HepG2 (cell line): ENCODE data around the gene SIT1. TPM values are rescaled to one million over a fixed set of nuclear protein-coding genes. Genes with fewer than 3 reads are reported as not detected.

ENCODE experiments used
- HDAC2 ChIP-seq: sonication (generic); formaldehyde crosslinking; IDR thresholded peaks from 2 replicates; pipeline ENCODE4 v1.4.0; 2020; ENCODE audit warnings: missing genetic modification reagents
- HNF4A ChIP-seq: sonication (generic); formaldehyde crosslinking; IDR thresholded peaks from 2 replicates; pipeline ENCODE4 v1.4.0; 2020; ENCODE audit warnings: missing genetic modification reagents
- HNRNPL ChIP-seq: fragments of 200-400 bp; formaldehyde crosslinking; IDR thresholded peaks from 2 replicates; pipeline ENCODE4 v1.6.1; 2017; ENCODE audit warnings: mild to moderate bottlenecking, low read depth, low read length
- KLF12 ChIP-seq: sonication (generic); formaldehyde crosslinking; IDR thresholded peaks from 2 replicates; pipeline ENCODE4 v1.4.0; 2020; ENCODE audit warnings: missing genetic modification reagents, borderline replicate concordance
- MZF1 ChIP-seq: sonication (generic); formaldehyde crosslinking; IDR thresholded peaks from 2 replicates; pipeline ENCODE4 v1.8.1; 2023; ENCODE audit warnings: mild to moderate bottlenecking, missing genetic modification reagents, borderline replicate concordance
- RBM39 ChIP-seq: fragments of 200-400 bp; formaldehyde crosslinking; IDR thresholded peaks from one replicate; pipeline ENCODE4 v1.6.1; 2018; ENCODE audit warnings: antibody characterized with exemption, mild to moderate bottlenecking, low read depth, low read length; ENCODE audit not compliant: poor library complexity, severe bottlenecking
- SATB2 ChIP-seq: sonication (generic); formaldehyde crosslinking; IDR thresholded peaks from 2 replicates; pipeline ENCODE4 v1.5.0; 2020; ENCODE audit warnings: missing genetic modification reagents
- SOX6 ChIP-seq, 2 experiments: fragments of 450-650 bp in 1 of 2; sonication (generic) in 1 of 2; formaldehyde crosslinking in 1 of 2; IDR thresholded peaks; 2 replicates each; pipeline versions ENCODE4 v1.4.0 to v1.6.1; 2017 to 2020; ENCODE audit warnings: antibody characterized with exemption in 1 of 2, mild to moderate bottlenecking in 1 of 2, missing genetic modification reagents in 1 of 2
- STAG1 ChIP-seq: sonication (generic); formaldehyde crosslinking; IDR thresholded peaks from 2 replicates; pipeline ENCODE4 v1.4.0; 2020; ENCODE audit warnings: missing genetic modification reagents
- SYNCRIP ChIP-seq: fragments of 200-400 bp; formaldehyde crosslinking; IDR thresholded peaks from 2 replicates; pipeline ENCODE4 v1.6.1; 2018; ENCODE audit warnings: mild to moderate bottlenecking, low read depth, low read length; ENCODE audit not compliant: insufficient read depth
- TCF12 ChIP-seq, 2 experiments: fragments of 450-650 bp in 1 of 2; sonication (generic) in 1 of 2; formaldehyde crosslinking in 1 of 2; IDR thresholded peaks; 2 replicates each; pipeline versions ENCODE4 v1.6.1 to v1.8.0; 2017 to 2022; ENCODE audit warnings: antibody characterized with exemption in 1 of 2, mild to moderate bottlenecking in 1 of 2, missing genetic modification reagents in 1 of 2, moderate library complexity in 1 of 2
- ZNF569 ChIP-seq: sonication (generic); formaldehyde crosslinking; IDR thresholded peaks from 2 replicates; pipeline ENCODE4 v1.5.0; 2020; ENCODE audit warnings: mild to moderate bottlenecking, missing genetic modification reagents, moderate library complexity, borderline replicate concordance
- ZNF674 ChIP-seq: sonication (generic); formaldehyde crosslinking; IDR thresholded peaks from 2 replicates; pipeline ENCODE4 v1.5.0; 2020; ENCODE audit warnings: low read depth, mild to moderate bottlenecking, missing genetic modification reagents
- polyA plus RNA-seq, 8 experiments: library from polyadenylated mRNA; depleted of rRNA in 3 of 8; stranded (reverse) in 7 of 8; unstranded in 1 of 8; fragments of >200 nt; fragmentation: Illumina TruSeq in 4 of 8; extraction: Trizol in 4 of 8; gene quantifications; 2 replicates each; pipeline versions ENCODE4 v1.2.1 to v1.2.3, GENCODE V29; 2011 to 2016; ENCODE audit warnings: low read depth in 4 of 8, missing spikeins in 1 of 8, mixed read lengths in 1 of 8; ENCODE audit not compliant: insufficient read depth in 1 of 8
- total RNA-seq, 5 experiments: library from RNA; depleted of rRNA; stranded (reverse); fragments of >200 nt; fragmentation: Illumina TruSeq; extraction: Trizol; gene quantifications; 2 replicates each; pipeline ENCODE4 v1.2.3, GENCODE V29; 2016; ENCODE audit warnings: low read depth in 1 of 5
- TF ChIP-seq, protein P1 (sequence below): sonication (generic); formaldehyde crosslinking; IDR thresholded peaks from 2 replicates; pipeline ENCODE4 v1.8.0; 2022; ENCODE audit warnings: mild to moderate bottlenecking, missing genetic modification reagents, moderate library complexity
- TF ChIP-seq, protein P2 (sequence below): IDR thresholded peaks from 2 replicates; pipeline ENCODE4 v1.6.1; 2012; ENCODE audit warnings: low read depth, low read length, improper control_type of control experiment
- TF ChIP-seq, protein P3 (sequence below): sonication (generic); formaldehyde crosslinking; conservative IDR thresholded peaks from 2 replicates; pipeline ENCODE4 v1.8.0; 2022; ENCODE audit warnings: low read depth, missing genetic modification reagents
- TF ChIP-seq, protein P4 (sequence below): sonication (generic); formaldehyde crosslinking; IDR thresholded peaks from 2 replicates; pipeline ENCODE4 v1.4.0; 2020; ENCODE audit warnings: missing genetic modification reagents, low read depth, mild to moderate bottlenecking, borderline replicate concordance
- TF ChIP-seq, protein P5 (sequence below): IDR thresholded peaks from 2 replicates; pipeline ENCODE4 v1.6.1; 2016; ENCODE audit warnings: low read depth, control low read depth
- TF ChIP-seq, protein P6 (sequence below): IDR thresholded peaks from 2 replicates; pipeline ENCODE4 v1.6.1; 2018; ENCODE audit warnings: missing genetic modification reagents

SIT1 gene
- total and polyA plus RNA-seq, 2 of the 13 experiments (the other 11 are each of a cell fraction or from before 2014, with no cell fraction given): 0.09 to 6.7 TPM

DNA sequence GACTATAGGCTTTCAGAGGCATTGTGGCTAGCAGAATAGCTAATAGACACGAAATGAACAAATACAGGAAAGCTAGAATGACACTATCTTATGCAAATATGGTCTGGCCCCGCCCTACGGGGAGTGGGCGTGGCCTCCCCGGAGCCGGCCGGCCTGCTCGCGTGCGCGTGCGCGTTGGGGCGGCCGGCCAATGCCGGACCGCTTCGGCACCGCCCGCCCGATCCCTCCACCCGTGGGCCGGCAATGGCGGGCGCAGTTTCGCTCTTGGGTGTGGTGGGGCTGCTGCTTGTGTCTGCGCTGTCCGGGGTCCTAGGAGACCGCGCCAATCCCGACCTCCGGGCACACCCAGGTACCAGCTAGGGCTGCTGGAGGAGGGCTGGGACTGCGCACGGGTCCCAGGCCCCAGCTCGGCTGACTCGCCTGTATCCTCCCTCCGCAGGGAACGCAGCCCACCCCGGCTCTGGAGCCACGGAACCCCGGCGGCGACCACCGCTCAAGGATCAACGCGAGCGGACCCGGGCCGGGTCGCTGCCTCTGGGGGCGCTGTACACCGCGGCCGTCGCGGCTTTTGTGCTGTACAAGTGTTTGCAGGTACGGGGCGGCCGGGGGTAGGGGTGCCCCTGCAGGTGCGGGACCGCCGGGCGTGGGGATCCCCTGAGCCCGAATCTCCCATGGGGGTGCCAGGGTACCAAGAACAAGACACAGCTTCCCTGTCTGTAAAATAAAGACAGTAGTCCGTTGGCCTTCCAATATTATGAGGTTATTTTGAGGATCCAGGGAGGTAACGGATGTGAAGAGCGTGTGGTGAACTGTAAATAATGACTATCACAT, 7.6 kb upstream of the SIT1 start, which contains the start of gene CCDC107 (continued):
- TF ChIP-seq, protein P1, sequence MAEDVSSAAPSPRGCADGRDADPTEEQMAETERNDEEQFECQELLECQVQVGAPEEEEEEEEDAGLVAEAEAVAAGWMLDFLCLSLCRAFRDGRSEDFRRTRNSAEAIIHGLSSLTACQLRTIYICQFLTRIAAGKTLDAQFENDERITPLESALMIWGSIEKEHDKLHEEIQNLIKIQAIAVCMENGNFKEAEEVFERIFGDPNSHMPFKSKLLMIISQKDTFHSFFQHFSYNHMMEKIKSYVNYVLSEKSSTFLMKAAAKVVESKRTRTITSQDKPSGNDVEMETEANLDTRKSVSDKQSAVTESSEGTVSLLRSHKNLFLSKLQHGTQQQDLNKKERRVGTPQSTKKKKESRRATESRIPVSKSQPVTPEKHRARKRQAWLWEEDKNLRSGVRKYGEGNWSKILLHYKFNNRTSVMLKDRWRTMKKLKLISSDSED (CRISPR knock-in tag): no peak
- TF ChIP-seq SATB2 (CRISPR knock-in tag): peak; percentile 72; the same call in 1 of the 2 replicates
- peak; percentile 78 for TF ChIP-seq RBM39
- TF ChIP-seq, protein P2, sequence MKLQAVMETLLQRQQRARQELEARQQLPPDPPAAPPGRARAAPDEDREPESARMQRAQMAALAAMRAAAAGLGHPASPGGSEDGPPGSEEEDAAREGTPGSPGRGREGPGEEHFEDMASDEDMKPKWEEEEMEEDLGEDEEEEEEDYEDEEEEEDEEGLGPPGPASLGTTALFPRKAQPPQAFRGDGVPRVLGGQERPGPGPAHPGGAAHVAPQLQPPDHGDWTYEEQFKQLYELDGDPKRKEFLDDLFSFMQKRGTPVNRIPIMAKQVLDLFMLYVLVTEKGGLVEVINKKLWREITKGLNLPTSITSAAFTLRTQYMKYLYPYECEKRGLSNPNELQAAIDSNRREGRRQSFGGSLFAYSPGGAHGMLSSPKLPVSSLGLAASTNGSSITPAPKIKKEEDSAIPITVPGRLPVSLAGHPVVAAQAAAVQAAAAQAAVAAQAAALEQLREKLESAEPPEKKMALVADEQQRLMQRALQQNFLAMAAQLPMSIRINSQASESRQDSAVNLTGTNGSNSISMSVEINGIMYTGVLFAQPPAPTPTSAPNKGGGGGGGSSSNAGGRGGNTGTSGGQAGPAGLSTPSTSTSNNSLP: no peak
- TF ChIP-seq ZNF674 (CRISPR knock-in tag): no peak; the same call in 1 of the 2 replicates
- peak; percentile 58 for TF ChIP-seq HNF4A (CRISPR knock-in tag)
- TF ChIP-seq HNRNPL: peak; percentile 40; the same call in 1 of the 2 replicates
- TF ChIP-seq KLF12 (CRISPR knock-in tag): peak; percentile 34; the same call in 1 of the 2 replicates
- no peak for TF ChIP-seq MZF1 (CRISPR knock-in tag)
- TF ChIP-seq TCF12 (IDR thresholded peaks at IDR 0.05): no peak
- TF ChIP-seq TCF12 (CRISPR knock-in tag; IDR thresholded peaks at IDR 0.05): 0 out of 2 replicates have a peak, but pooled peaks have one; percentile 66
- TF ChIP-seq, protein P3, sequence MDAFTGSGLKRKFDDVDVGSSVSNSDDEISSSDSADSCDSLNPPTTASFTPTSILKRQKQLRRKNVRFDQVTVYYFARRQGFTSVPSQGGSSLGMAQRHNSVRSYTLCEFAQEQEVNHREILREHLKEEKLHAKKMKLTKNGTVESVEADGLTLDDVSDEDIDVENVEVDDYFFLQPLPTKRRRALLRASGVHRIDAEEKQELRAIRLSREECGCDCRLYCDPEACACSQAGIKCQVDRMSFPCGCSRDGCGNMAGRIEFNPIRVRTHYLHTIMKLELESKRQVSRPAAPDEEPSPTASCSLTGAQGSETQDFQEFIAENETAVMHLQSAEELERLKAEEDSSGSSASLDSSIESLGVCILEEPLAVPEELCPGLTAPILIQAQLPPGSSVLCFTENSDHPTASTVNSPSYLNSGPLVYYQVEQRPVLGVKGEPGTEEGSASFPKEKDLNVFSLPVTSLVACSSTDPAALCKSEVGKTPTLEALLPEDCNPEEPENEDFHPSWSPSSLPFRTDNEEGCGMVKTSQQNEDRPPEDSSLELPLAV (CRISPR knock-in tag): no peak
- no peak; the same call in 1 of the 2 replicates for TF ChIP-seq HDAC2 (CRISPR knock-in tag)
- TF ChIP-seq, protein P4, sequence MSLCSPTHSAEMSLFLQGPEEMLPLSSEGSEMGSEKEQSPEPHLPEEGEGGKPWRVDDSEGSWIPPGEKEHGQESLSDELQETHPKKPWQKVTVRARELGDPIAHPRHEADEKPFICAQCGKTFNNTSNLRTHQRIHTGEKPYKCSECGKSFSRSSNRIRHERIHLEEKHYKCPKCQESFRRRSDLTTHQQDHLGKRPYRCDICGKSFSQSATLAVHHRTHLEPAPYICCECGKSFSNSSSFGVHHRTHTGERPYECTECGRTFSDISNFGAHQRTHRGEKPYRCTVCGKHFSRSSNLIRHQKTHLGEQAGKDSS: no peak
- TF ChIP-seq STAG1: peak; percentile 84
- TF ChIP-seq ZNF569 (CRISPR knock-in tag): no peak
- TF ChIP-seq SOX6 (IDR thresholded peaks at IDR 0.05): no peak
- TF ChIP-seq SOX6 (CRISPR knock-in tag; IDR thresholded peaks at IDR 0.05): peak; percentile 49; the same call in 1 of the 2 replicates
- TF ChIP-seq, protein P5, sequence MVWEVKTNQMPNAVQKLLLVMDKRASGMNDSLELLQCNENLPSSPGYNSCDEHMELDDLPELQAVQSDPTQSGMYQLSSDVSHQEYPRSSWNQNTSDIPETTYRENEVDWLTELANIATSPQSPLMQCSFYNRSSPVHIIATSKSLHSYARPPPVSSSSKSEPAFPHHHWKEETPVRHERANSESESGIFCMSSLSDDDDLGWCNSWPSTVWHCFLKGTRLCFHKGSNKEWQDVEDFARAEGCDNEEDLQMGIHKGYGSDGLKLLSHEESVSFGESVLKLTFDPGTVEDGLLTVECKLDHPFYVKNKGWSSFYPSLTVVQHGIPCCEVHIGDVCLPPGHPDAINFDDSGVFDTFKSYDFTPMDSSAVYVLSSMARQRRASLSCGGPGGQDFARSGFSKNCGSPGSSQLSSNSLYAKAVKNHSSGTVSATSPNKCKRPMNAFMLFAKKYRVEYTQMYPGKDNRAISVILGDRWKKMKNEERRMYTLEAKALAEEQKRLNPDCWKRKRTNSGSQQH (CRISPR knock-in tag): peak; percentile 53; the same call in 1 of the 2 replicates
- TF ChIP-seq, protein P6, sequence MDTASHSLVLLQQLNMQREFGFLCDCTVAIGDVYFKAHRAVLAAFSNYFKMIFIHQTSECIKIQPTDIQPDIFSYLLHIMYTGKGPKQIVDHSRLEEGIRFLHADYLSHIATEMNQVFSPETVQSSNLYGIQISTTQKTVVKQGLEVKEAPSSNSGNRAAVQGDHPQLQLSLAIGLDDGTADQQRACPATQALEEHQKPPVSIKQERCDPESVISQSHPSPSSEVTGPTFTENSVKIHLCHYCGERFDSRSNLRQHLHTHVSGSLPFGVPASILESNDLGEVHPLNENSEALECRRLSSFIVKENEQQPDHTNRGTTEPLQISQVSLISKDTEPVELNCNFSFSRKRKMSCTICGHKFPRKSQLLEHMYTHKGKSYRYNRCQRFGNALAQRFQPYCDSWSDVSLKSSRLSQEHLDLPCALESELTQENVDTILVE (CRISPR knock-in tag): peak; percentile 33; the same call in 1 of the 2 replicates
- TF ChIP-seq SYNCRIP: no peak
